ENCODE measurements around the gene ESCO1.

Gene ESCO1

GRCh38 chr18:21575656-21576055 is 24.8 kb downstream of the ESCO1 start:
- no peak for TF ChIP-seq CTCF (IDR thresholded peaks at IDR 0.05; ENCODE audit: control insufficient read depth, insufficient read depth, low read depth, low read length, missing control alignments)
- H3K4me3 ChIP-seq (ENCODE audit: control insufficient read depth, low read depth, low read length): no peak overlapping the region

GRCh38 chr18:21571772-21572171 is 28.7 kb downstream of the ESCO1 start:
- H3K4me3 ChIP-seq (ENCODE audit: control insufficient read depth, low read depth, low read length): no peak overlapping the region
- no peak for DNase-seq (ENCODE audit: low read depth)
- no peak for TF ChIP-seq CTCF (IDR thresholded peaks at IDR 0.05; ENCODE audit: control insufficient read depth, insufficient read depth, low read depth, low read length, missing control alignments)

More at GRCh38 chr18:21575656-21576055, 24.8 kb downstream of the ESCO1 start:
- no peak for DNase-seq (ENCODE audit: low read depth)

- DNase-seq (ENCODE audit: low read depth): no peak
- TF ChIP-seq CTCF (IDR thresholded peaks at IDR 0.05; ENCODE audit: control insufficient read depth, insufficient read depth, low read depth, low read length, missing control alignments): no peak
- no peak overlapping the region for H3K4me3 ChIP-seq (ENCODE audit: control insufficient read depth, low read depth, low read length)
These were observed 41.3 kb downstream of the ESCO1 start for GRCh38 chr18:21559195-21559594.

- DNase-seq (ENCODE audit: low read depth): no peak
- TF ChIP-seq CTCF (IDR thresholded peaks at IDR 0.05; ENCODE audit: control insufficient read depth, insufficient read depth, low read depth, low read length, missing control alignments): no peak
- H3K4me3 ChIP-seq (ENCODE audit: control insufficient read depth, low read depth, low read length): no peak overlapping the region
These were observed 42.8 kb downstream of the ESCO1 start for GRCh38 chr18:21557607-21558253.

- H3K4me3 ChIP-seq (ENCODE audit: control insufficient read depth, low read depth, low read length): no peak overlapping the region
- no peak for TF ChIP-seq CTCF (IDR thresholded peaks at IDR 0.05; ENCODE audit: control insufficient read depth, insufficient read depth, low read depth, low read length, missing control alignments)
- DNase-seq (ENCODE audit: low read depth): no peak
These were observed 50.0 kb downstream of the ESCO1 start for GRCh38 chr18:21550510-21550970.

- H3K4me3 ChIP-seq (ENCODE audit: control insufficient read depth, low read depth, low read length): no peak overlapping the region
- DNase-seq (ENCODE audit: low read depth): no peak
- TF ChIP-seq CTCF (IDR thresholded peaks at IDR 0.05; ENCODE audit: control insufficient read depth, insufficient read depth, low read depth, low read length, missing control alignments): no peak
These were observed 51.9 kb downstream of the ESCO1 start for GRCh38 chr18:21548647-21549046.
